NT2/D1 (cell line): Measurements from ENCODE around the gene OTOP2.

Experiments used
- YY1 ChIP-seq: IDR thresholded peaks from 2 replicates; pipeline ENCODE4 v1.6.1; 2011; ENCODE audit not compliant: insufficient read length, insufficient read depth
- ZNF274 ChIP-seq: IDR thresholded peaks from 2 replicates; pipeline ENCODE4 v1.6.1; 2011; ENCODE audit warnings: mild to moderate bottlenecking, low read depth, low read length

- no peak for TF ChIP-seq ZNF274
- TF ChIP-seq YY1 = no peak
Measured at GRCh38 chr17:74950207-74950606, 26.1 kb downstream of the OTOP2 start.
